Activated T-cell treated with anti-CD3 and anti-CD28 coated beads, Interleukin-2, amount 50 U/mL, for 72 hours (primary cell): ENCODE results near the gene CDKN2B-AS1. TPM values are rescaled to one million over a fixed set of nuclear protein-coding genes. Genes with fewer than 3 reads are reported as not detected.

Experiments
- ATAC-seq, 2 donors: fragments of 150-1000 bp; cut with Tn5 transposase; replicated peaks in 1 of 2; 2 replicates each; pipeline ENCODE4 v1.10.0; 2021; ENCODE audit warnings: moderate library complexity in 2 of 2, mild to moderate bottlenecking in 1 of 2
- DNase-seq, 2 donors: peaks; one replicate each; pipeline ENCODE4 v3.0.0; 2021 to 2022; ENCODE audit warnings: mixed read lengths in 1 of 2
- H3K27ac Mint-ChIP-seq: one replicate; pipeline ENCODE4 v1.8.0; 2022; ENCODE audit warnings: mild to moderate bottlenecking, moderate library complexity, mixed read lengths
- H3K27me3 Mint-ChIP-seq: one replicate; pipeline ENCODE4 v1.8.0; 2022; ENCODE audit warnings: low read depth, mixed read lengths
- H3K36me3 Mint-ChIP-seq, 2 donors: one replicate each; pipeline ENCODE4 v1.8.0; 2022; ENCODE audit warnings: mixed read lengths in 2 of 2, mild to moderate bottlenecking in 1 of 2; ENCODE audit not compliant: insufficient read depth in 2 of 2
- H3K4me1 Mint-ChIP-seq: one replicate; pipeline ENCODE4 v1.8.0; 2022; ENCODE audit warnings: low read depth, mixed read lengths
- H3K4me3 Mint-ChIP-seq, 2 donors: one replicate each; pipeline ENCODE4 v1.8.0; 2022; ENCODE audit warnings: mild to moderate bottlenecking in 2 of 2, mixed read lengths in 2 of 2, moderate library complexity in 2 of 2
- H3K9me3 Mint-ChIP-seq, 2 donors: one replicate each; pipeline ENCODE4 v1.8.0; 2022; ENCODE audit warnings: mixed read lengths in 2 of 2
- total RNA-seq, 2 donors: library from RNA; stranded (reverse); gene quantifications; one replicate each; pipeline ENCODE4 v1.2.3, GENCODE V29; 2022

Gene CDKN2B-AS1
- total RNA-seq, 2 donors from 2014 or later: 0.70 to 1.0 TPM

GRCh38 chr9:22141908-22142307, 147.3 kb downstream of the CDKN2B-AS1 start:
- ATAC-seq (no peak), DNase-seq (no peak)
- Mint-ChIP-seq H3K27ac (no peak overlapping the region), H3K4me1 (peaks cover 5% of the 10 kb centered on the region), H3K9me3 (no peaks in the 10 kb centered on the region), H3K36me3 (no peaks in the 10 kb centered on the region), H3K27me3 (peaks cover 53% of the 10 kb centered on the region), H3K4me3 (no peak overlapping the region)

GRCh38 chr9:22142671-22143070, 148.1 kb downstream of the CDKN2B-AS1 start:
- DNase-seq: no peak
- peaks cover 51% of the 10 kb centered on the region for H3K27me3 Mint-ChIP-seq
- peaks cover 11% of the 10 kb centered on the region for H3K4me1 Mint-ChIP-seq
- H3K36me3 Mint-ChIP-seq: no peaks in the 10 kb centered on the region
- no peak for ATAC-seq
- H3K9me3 Mint-ChIP-seq: no peaks in the 10 kb centered on the region
- H3K4me3 Mint-ChIP-seq: no peak overlapping the region
- no peak overlapping the region for H3K27ac Mint-ChIP-seq

GRCh38 chr9:22143799-22144625, 149.4 kb downstream of the CDKN2B-AS1 start:
- Mint-ChIP-seq H3K4me3 (no peak overlapping the region), H3K27ac (no peak overlapping the region), H3K36me3 (no peaks in the 10 kb centered on the region), H3K9me3 (no peaks in the 10 kb centered on the region), H3K4me1 (peaks cover 25% of the 10 kb centered on the region), H3K27me3 (peaks cover 47% of the 10 kb centered on the region)
- no peak for DNase-seq
- ATAC-seq: no peak

GRCh38 chr9:22146604-22147003, 152.0 kb downstream of the CDKN2B-AS1 start:
- H3K9me3 Mint-ChIP-seq: no peaks in the 10 kb centered on the region
- no peak overlapping the region for H3K4me3 Mint-ChIP-seq
- DNase-seq: no peak
- H3K27me3 Mint-ChIP-seq: peaks cover 46% of the 10 kb centered on the region
- peaks cover 25% of the 10 kb centered on the region for H3K4me1 Mint-ChIP-seq
- ATAC-seq: no peak
- H3K27ac Mint-ChIP-seq: no peak overlapping the region
- no peaks in the 10 kb centered on the region for H3K36me3 Mint-ChIP-seq

- peaks cover 25% of the 10 kb centered on the region for H3K4me1 Mint-ChIP-seq
- H3K27ac Mint-ChIP-seq: no peak overlapping the region
Observed at GRCh38 chr9:22147813-22148527, 153.4 kb downstream of the CDKN2B-AS1 start.

GRCh38 chr9:22148528-22148875, 153.9 kb downstream of the CDKN2B-AS1 start:
- H3K4me1 Mint-ChIP-seq: peaks cover 25% of the 10 kb centered on the region
- H3K4me3 Mint-ChIP-seq: no peak overlapping the region
- no peaks in the 10 kb centered on the region for H3K36me3 Mint-ChIP-seq
- no peak overlapping the region for H3K27ac Mint-ChIP-seq
- peaks cover 51% of the 10 kb centered on the region for H3K27me3 Mint-ChIP-seq
- H3K9me3 Mint-ChIP-seq: no peaks in the 10 kb centered on the region
- no peak for DNase-seq
- no peak for ATAC-seq

More at GRCh38 chr9:22147813-22148527, 153.4 kb downstream of the CDKN2B-AS1 start:
- peak; percentile 27 to 34 for DNase-seq
- Mint-ChIP-seq H3K27me3 (peaks cover 46% of the 10 kb centered on the region), H3K9me3 (no peaks in the 10 kb centered on the region), H3K4me3 (peak overlapping the region in 1 of 2 donors; percentile 4), H3K36me3 (no peaks in the 10 kb centered on the region)
- peak; percentile 100 for ATAC-seq

- Mint-ChIP-seq H3K9me3 (no peaks in the 10 kb centered on the region), H3K27me3 (peaks cover 53% of the 10 kb centered on the region), H3K27ac (no peak overlapping the region), H3K4me1 (peaks cover 25% of the 10 kb centered on the region), H3K4me3 (no peak overlapping the region), H3K36me3 (no peaks in the 10 kb centered on the region)
- ATAC-seq (no peak), DNase-seq (no peak)
Observed at GRCh38 chr9:22148876-22149637, 154.5 kb downstream of the CDKN2B-AS1 start.

GRCh38 chr9:22154064-22154463, 159.5 kb downstream of the CDKN2B-AS1 start:
- no peak overlapping the region for H3K27ac Mint-ChIP-seq

GRCh38 chr9:22156586-22156985, 162.0 kb downstream of the CDKN2B-AS1 start:
- H3K9me3 Mint-ChIP-seq: no peaks in the 10 kb centered on the region
- peaks cover 10% of the 10 kb centered on the region for H3K4me1 Mint-ChIP-seq
- no peak overlapping the region for H3K4me3 Mint-ChIP-seq
- H3K27ac Mint-ChIP-seq: no peak overlapping the region
- ATAC-seq (no peak), DNase-seq (no peak)
- H3K36me3 Mint-ChIP-seq: no peaks in the 10 kb centered on the region
- peaks cover 41% of the 10 kb centered on the region for H3K27me3 Mint-ChIP-seq

More at GRCh38 chr9:22154064-22154463, 159.5 kb downstream of the CDKN2B-AS1 start:
- DNase-seq: no peak
- no peak for ATAC-seq
- Mint-ChIP-seq H3K9me3 (no peaks in the 10 kb centered on the region), H3K27me3 (peaks cover 40% of the 10 kb centered on the region), H3K36me3 (no peaks in the 10 kb centered on the region), H3K4me3 (no peak overlapping the region), H3K4me1 (peaks cover 9% of the 10 kb centered on the region)

GRCh38 chr9:22157276-22157675, 162.7 kb downstream of the CDKN2B-AS1 start:
- Mint-ChIP-seq H3K27me3 (peaks cover 42% of the 10 kb centered on the region), H3K4me3 (no peak overlapping the region), H3K4me1 (peaks cover 10% of the 10 kb centered on the region), H3K36me3 (no peaks in the 10 kb centered on the region), H3K9me3 (no peaks in the 10 kb centered on the region), H3K27ac (no peak overlapping the region)
- ATAC-seq (no peak), DNase-seq (no peak)

- H3K9me3 Mint-ChIP-seq: no peaks in the 10 kb centered on the region
- H3K4me1 Mint-ChIP-seq: peaks cover 10% of the 10 kb centered on the region
- H3K4me3 Mint-ChIP-seq: no peak overlapping the region
- H3K27me3 Mint-ChIP-seq: peaks cover 42% of the 10 kb centered on the region
- H3K36me3 Mint-ChIP-seq: no peaks in the 10 kb centered on the region
- DNase-seq (no peak), ATAC-seq (no peak)
- no peak overlapping the region for H3K27ac Mint-ChIP-seq
Observed at GRCh38 chr9:22157828-22158227, 163.2 kb downstream of the CDKN2B-AS1 start.

GRCh38 chr9:22158271-22158670, 163.7 kb downstream of the CDKN2B-AS1 start:
- no peaks in the 10 kb centered on the region for H3K36me3 Mint-ChIP-seq
- no peak overlapping the region for H3K4me3 Mint-ChIP-seq
- peaks cover 38% of the 10 kb centered on the region for H3K27me3 Mint-ChIP-seq
- no peak overlapping the region for H3K27ac Mint-ChIP-seq
- peaks cover 10% of the 10 kb centered on the region for H3K4me1 Mint-ChIP-seq
- ATAC-seq (no peak), DNase-seq (no peak)
- H3K9me3 Mint-ChIP-seq: no peaks in the 10 kb centered on the region

- no peak for ATAC-seq
- Mint-ChIP-seq H3K4me1 (peaks cover 10% of the 10 kb centered on the region), H3K9me3 (no peaks in the 10 kb centered on the region), H3K27me3 (peaks cover 33% of the 10 kb centered on the region), H3K4me3 (no peak overlapping the region), H3K27ac (no peak overlapping the region), H3K36me3 (no peaks in the 10 kb centered on the region)
- DNase-seq: no peak
Observed at GRCh38 chr9:22158927-22159346, 164.3 kb downstream of the CDKN2B-AS1 start.
